ENCODE data around the gene METAP1D. TPM values are rescaled to one million over a fixed set of nuclear protein-coding genes. Genes with fewer than 3 reads are reported as not detected.
"Not testable (repeated sequence)": the region's sequence is repeated elsewhere in the genome, so short reads cannot be mapped to it uniquely, and the experiment has no call there.

The METAP1D gene
- total and polyA plus RNA-seq, 8 donors, result 2.8 to 24.4 (median 20.1) TPM

DNA sequence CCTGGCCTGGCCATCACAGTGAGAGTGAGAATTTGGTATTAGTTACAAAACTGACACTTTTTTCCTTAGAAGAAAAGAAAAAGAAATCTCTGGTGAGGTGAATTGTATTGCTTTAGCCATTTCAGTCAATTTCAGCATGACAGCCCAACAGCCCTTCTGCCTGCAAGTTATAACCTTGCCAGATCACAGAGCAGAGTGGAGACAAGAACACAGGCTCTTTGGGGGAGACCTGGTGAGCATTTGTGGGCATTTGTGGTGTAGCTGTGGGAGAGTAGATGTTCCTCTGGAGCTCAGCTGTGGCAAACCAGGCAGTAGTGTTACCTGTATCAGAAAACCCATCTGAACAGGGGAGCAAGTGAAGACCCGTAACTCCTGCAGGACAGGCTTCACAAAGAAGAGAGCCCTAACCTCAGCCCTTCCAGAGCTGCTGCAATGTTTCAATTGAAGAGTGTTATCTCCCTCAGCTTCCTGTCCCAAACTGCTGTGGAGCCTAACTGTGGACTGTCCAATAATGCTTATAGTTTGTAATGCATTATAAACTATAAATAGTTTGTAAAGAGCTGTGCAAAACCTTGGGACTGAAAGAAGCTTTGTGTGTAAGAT lies 62.8 kb downstream of the METAP1D start:
- no peaks in the 10 kb centered on the region for H3K27me3 ChIP-seq
- ATAC-seq (no peak), DNase-seq (no peak)
- H3K27ac ChIP-seq, result no peak overlapping the region
- H3K36me3 ChIP-seq, result no peaks in the 10 kb centered on the region
- H3K4me1 ChIP-seq, result no peaks in the 10 kb centered on the region
- TF ChIP-seq, protein P1, sequence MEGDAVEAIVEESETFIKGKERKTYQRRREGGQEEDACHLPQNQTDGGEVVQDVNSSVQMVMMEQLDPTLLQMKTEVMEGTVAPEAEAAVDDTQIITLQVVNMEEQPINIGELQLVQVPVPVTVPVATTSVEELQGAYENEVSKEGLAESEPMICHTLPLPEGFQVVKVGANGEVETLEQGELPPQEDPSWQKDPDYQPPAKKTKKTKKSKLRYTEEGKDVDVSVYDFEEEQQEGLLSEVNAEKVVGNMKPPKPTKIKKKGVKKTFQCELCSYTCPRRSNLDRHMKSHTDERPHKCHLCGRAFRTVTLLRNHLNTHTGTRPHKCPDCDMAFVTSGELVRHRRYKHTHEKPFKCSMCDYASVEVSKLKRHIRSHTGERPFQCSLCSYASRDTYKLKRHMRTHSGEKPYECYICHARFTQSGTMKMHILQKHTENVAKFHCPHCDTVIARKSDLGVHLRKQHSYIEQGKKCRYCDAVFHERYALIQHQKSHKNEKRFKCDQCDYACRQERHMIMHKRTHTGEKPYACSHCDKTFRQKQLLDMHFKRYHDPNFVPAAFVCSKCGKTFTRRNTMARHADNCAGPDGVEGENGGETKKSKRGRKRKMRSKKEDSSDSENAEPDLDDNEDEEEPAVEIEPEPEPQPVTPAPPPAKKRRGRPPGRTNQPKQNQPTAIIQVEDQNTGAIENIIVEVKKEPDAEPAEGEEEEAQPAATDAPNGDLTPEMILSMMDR (IDR thresholded peaks at IDR 0.05), result no peak
- intact Hi-C loops (cut with DNase I), result no loop called here
- H3K4me3 ChIP-seq, result no peak overlapping the region
- H3K9me3 ChIP-seq, result no peaks in the 10 kb centered on the region

DNA sequence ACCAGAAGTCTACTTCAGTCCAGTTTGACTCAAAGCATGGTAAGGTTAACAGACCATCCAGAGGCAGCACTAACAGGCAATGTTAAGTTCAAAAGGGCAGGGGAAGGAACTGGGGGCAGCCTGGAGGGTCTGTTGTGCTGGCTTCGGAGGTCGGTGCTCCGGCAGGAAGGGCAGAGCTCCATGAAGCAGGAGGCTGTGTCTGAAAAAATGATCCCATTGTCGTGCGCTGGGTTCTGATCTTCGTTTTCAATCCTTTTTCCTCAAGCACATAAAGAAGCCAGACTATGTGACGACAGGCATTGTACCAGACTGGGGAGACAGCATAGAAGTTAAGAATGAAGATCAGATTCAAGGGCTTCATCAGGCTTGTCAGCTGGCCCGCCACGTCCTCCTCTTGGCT lies 63.7 kb downstream of the METAP1D start:
- no peaks in the 10 kb centered on the region for H3K9me3 ChIP-seq
- no peak for DNase-seq
- no peak for ATAC-seq
- TF ChIP-seq, protein P1 (IDR thresholded peaks at IDR 0.05), result no peak
- no peaks in the 10 kb centered on the region for H3K36me3 ChIP-seq
- no peaks in the 10 kb centered on the region for H3K27me3 ChIP-seq
- H3K4me1 ChIP-seq, result no peaks in the 10 kb centered on the region
- no peak overlapping the region for H3K4me3 ChIP-seq
- no peak overlapping the region for H3K27ac ChIP-seq
- intact Hi-C loops (cut with DNase I), result no loop called here

DNA sequence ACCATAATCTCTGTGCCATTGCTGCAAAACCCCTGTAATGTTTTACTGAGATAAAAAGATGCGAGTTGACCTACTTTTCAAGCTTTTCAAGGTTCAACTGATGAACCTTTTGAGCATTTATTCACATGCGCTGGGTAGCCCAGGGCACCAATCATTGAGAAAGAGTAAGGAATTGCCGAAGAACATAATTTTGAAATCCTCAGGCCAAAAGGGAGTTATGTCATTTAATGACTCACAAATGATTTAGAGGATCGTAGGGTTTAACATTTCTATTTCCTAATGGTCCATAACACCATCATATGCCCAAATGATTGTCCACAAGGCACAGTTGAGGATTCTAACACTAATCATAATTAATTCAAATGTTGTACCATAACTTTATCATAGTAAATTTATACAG lies 65.4 kb downstream of the METAP1D start:
- intact Hi-C loops (cut with DNase I), result no loop called here
- TF ChIP-seq, protein P1 (IDR thresholded peaks at IDR 0.05), result no peak

DNA sequence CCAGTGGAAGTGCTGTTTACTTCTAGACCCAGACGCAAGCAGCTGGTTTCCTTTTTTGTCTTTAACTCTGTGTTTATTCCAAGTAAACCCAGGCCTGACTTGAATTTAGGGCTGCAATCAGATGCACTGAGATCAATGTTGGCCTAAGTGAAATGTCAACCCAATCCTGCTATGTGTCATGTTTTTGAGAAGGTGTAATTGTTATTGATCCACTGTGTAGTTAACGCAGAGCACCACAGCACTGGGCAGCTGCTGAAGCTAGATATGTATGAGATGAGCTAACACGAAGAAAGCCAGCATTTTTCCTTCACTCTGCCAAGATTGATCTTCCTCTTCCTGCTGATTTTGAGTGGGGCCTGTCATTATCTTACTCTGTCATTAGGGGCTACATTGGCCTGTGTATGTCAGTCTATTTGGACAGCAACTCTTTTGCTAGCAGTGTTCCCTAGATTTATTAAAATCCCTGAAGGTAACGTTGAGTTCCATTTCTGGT lies 66.7 kb downstream of the METAP1D start:
- TF ChIP-seq, protein P1 (IDR thresholded peaks at IDR 0.05), result no peak
- DNase-seq, result no peak
- H3K9me3 ChIP-seq, result no peaks in the 10 kb centered on the region
- no peaks in the 10 kb centered on the region for H3K4me1 ChIP-seq
- intact Hi-C loops (cut with DNase I), result no loop called here
- H3K27me3 ChIP-seq, result no peaks in the 10 kb centered on the region
- H3K4me3 ChIP-seq, result no peak overlapping the region
- no peak for ATAC-seq
- H3K36me3 ChIP-seq, result no peaks in the 10 kb centered on the region
- H3K27ac ChIP-seq, result no peak overlapping the region

More for the DNA sequence above, 65.4 kb downstream of the METAP1D start:
- no peaks in the 10 kb centered on the region for H3K4me1 ChIP-seq
- H3K36me3 ChIP-seq, result no peaks in the 10 kb centered on the region
- H3K27ac ChIP-seq, result no peak overlapping the region
- ATAC-seq (no peak), DNase-seq (no peak)
- no peak overlapping the region for H3K4me3 ChIP-seq
- H3K9me3 ChIP-seq, result no peaks in the 10 kb centered on the region
- H3K27me3 ChIP-seq, result no peaks in the 10 kb centered on the region

DNA sequence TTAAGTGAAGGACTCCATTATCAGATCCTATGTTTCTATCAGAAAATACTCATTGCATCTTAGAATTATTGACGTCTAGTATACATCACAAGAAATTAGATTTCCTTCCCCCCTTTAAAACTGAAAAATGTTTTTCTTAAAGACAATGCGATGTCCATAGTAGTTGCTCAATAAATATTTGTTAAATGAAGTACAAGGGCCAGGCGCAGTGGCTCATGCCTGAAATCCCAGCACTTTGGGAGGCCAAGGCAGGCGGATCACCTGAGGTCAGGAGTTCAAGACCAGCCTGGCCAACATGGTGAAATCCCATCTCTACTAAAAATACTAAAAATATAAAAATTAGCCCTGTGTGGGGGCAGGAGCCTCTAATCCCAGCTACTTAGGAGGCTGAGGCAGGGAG lies 68.2 kb downstream of the METAP1D start:
- H3K4me1 ChIP-seq; DNase-seq; H3K4me3 ChIP-seq; H3K27me3 ChIP-seq; ATAC-seq; H3K36me3 ChIP-seq; intact Hi-C loops (cut with DNase I); H3K27ac ChIP-seq; H3K9me3 ChIP-seq: not testable (repeated sequence)

DNA sequence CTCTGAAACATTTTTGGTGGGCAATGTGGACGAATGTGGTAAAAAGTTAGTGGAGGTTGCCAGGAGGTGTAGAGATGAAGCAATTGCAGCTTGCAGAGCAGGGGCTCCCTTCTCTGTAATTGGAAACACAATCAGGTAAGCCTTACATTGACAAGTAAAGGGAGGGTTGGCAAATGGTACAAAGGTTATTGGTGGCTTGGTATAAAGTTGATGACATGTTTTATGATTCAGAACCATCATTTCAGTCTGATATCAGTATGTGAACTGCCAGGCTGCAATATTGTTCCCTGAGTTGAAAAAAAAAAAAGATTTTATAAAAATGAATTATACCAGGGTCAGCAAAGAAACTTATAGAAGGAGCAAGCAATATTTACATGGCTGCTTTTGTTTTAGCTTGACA lies 71.2 kb downstream of the METAP1D start:
- DNase-seq (no peak), ATAC-seq (no peak)
- intact Hi-C loops (cut with DNase I), result no loop called here
- Histone ChIP-seq H3K27me3 (no peaks in the 10 kb centered on the region), H3K27ac (no peak overlapping the region), H3K4me3 (no peak overlapping the region), H3K36me3 (no peaks in the 10 kb centered on the region), H3K9me3 (no peaks in the 10 kb centered on the region), H3K4me1 (no peaks in the 10 kb centered on the region)
- TF ChIP-seq, protein P1 (IDR thresholded peaks at IDR 0.05), result no peak

All from left lung (tissue), 10 donors.